HG02938 (cell line): ENCODE measurements around the gene PKLR.
"Not testable (repeated sequence)": the region's sequence is repeated elsewhere in the genome, so short reads cannot be mapped to it uniquely, and the experiment has no call there.

Experiments used
- ATAC-seq: cut with Tn5 transposase; IDR thresholded peaks from one replicate; pipeline ENCODE4 v1.9.1; 2021; ENCODE audit warnings: mild to moderate bottlenecking, moderate library complexity; ENCODE audit not compliant: unreplicated experiment

PKLR gene

GRCh38 chr1:155319536-155319935 lies 18.3 kb upstream of the PKLR start:
- no peak for ATAC-seq

DNA sequence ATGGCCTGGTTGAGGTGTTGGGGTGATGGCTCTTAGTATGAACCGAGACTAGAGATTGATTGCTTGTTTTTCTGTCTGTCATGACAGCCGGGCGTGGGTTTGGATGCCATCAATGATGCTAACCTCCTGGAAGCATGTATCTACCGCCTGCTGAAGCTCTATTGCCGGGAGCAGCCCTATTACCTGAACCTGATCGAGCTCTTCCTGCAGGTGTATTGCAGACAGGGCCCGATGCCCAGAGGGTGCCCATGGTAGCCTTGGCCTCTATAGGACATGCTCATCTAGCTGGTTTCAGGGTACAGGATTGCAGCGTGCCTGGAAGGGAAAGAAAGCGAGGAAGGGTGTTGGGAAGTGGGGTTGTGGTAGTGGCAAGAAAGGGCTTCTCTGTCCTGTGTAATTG lies 16.8 kb upstream of the PKLR start:
- ATAC-seq = no peak

GRCh38 chr1:155316922-155317321 lies 15.7 kb upstream of the PKLR start:
- ATAC-seq = no peak

- ATAC-seq = no peak
Observed at GRCh38 chr1:155313261-155313660, 12.0 kb upstream of the PKLR start.

DNA sequence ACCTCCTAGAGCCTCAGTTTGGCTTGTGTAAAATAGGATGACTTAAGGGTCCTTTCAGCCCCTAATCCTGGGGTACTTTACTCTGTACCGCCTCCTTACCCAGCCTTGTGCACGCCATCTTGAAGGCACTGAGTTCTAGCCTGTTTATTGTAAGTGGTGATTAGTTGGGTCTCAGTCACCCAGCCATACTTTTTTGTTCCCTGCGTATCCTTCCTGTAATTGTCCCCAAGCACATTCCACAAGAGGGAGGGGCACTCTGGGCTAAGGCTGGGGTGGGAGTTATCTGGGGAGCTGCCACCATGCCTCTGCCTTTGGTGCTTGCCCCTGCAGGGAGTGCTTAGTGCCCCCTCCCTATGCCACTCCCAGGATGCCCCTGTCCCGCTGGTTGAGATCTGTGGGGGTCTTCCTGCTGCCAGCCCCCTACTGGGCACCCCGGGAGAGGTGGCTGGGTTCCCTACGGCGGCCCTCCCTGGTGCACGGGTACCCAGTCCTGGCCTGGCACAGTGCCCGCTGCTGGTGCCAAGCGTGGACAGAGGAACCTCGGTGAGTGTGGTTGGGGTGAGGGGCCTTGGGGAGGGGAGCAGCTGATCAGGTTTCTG lies 8.3 kb upstream of the PKLR start:
- no peak for ATAC-seq

DNA sequence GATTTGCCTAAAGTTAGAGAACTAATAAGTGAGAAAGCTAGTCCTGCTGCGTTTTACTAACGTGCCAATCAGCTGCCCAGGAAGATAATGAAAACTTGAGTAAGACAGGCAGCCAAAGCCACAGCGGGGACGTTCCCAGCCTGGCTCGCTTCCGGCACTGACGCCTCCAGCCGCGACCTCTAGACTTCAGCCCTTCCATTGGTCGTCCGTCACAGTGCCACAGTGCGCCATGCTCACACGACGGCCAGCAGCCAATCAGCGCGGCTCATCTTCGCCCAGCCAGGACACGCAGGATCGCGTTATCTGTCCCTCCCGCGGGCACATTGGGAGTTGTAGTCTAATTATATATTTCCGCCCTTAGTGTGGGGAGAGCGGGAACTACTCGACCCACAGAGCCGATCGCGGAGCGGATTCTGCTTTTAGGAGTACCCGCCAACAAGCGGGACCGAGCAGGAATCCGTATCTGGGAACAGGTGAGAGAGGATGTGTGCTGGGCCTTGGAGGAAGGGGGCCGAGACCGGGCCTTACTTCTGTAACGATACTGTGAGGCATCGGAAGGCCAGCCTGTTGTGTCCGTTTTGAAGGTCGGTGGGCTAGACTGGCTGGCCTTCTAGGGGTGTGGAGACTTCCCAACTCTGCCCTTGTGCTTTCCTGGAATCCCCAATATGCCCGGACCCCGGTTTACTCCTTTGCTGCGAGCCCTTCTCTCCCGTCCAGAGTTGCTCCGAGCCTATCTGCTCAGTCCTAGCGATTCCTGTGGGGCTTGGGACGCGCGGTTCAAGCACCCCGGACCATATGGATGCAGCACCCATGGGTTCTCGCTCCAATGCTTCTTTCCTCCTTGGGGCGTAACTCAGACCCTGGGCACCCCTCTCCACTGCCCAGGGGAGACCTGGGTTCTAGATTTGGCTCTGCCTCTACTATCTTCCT lies 7.5 kb upstream of the PKLR start, which contains the start of gene FDPS:
Gene FDPS, plus strand, starts transcription at position 374 of the 930 bp plus-strand sequence. CDS start 924 bp downstream, outside the sequence.
- peak; percentile 93 for ATAC-seq

DNA sequence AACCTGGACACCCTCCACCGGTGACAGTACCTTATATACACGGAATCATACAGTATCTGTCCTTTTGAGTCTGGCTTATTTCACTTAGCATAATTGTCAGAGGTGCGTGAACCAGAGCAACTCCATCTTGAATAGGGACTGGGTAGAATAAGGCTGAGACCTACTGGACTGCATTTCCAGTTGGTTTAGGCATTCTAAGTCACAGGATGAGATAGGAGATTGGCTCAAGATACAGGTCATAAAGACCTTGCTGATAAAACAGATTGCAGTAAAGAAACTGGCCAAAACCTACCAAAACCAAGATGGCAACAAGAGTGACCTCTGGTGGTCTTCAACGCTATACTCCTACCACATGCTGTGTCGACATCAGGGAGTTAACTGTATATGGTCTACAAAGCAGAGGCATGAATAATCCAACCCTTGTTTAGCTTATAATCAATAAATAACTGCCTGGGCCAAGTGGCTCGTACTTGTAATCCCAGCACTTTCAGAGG lies 6.1 kb upstream of the PKLR start:
- no peak for ATAC-seq

GRCh38 chr1:155305881-155306391 lies 4.7 kb upstream of the PKLR start:
- ATAC-seq = no peak

- no peak for ATAC-seq
Observed at GRCh38 chr1:155304558-155305063, 3.4 kb upstream of the PKLR start.

- no peak for ATAC-seq
Observed at GRCh38 chr1:155300553-155301329, 497 bp downstream of the PKLR start.

DNA sequence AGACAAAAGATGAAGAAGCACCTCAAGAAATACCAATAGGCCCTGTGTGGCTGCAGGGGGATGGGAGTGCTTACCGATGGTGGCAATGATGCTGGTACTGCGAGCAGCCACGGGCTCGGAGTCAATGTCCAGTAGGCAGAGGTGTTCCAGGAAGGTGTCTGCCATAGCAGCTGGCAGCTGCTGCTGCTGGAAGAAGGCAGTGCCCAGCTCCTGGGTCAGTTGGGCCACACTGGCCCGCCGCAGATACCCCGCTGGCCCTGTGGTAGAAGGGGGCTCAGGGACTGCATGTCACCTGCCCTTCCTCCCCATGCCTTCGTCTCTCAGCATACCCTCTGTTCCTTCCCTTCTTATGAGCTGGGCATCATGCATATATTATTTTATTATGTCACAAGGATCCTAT lies 1.2 kb downstream of the PKLR start:
- ATAC-seq = no peak

GRCh38 chr1:155297384-155297783 lies 3.9 kb downstream of the PKLR start:
- no peak for ATAC-seq

GRCh38 chr1:155296661-155297060 lies 4.6 kb downstream of the PKLR start:
- no peak for ATAC-seq

- no peak for ATAC-seq
Observed at GRCh38 chr1:155295942-155296267, 5.3 kb downstream of the PKLR start.

- ATAC-seq = no peak
Observed at GRCh38 chr1:155295183-155295941, 5.9 kb downstream of the PKLR start.

DNA sequence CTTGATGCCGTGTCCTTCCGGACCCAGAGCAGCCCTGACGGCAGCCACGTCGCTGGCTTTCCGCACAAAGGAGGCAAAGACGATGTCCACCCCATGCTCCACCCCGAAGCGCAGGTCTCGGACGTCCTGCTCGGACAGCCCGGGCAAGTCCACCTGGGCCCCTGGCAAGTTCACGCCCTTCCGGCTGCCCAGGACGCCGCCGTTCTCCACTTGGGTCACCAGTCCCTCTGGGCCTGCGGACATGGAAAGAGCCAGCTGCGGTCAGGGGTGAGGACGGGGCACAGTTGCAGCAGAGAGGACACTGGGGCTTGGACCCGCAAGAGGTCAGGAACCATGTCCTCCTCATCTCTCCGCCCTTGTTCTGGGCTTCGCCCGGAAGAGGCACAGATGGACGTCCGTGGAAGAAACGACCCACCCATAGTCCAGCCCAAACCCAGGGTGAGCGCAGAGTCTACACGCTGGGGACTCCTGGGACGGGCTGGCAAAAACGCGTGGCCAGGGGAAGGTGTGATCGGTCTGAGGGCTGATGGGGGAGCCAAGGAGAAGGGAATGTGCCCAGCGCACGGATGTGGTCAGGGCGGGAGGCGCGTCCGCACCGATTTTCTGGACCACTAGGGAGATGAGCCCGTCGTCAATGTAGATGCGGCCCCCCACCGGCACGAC lies 6.6 kb downstream of the PKLR start:
- ATAC-seq = no peak

DNA sequence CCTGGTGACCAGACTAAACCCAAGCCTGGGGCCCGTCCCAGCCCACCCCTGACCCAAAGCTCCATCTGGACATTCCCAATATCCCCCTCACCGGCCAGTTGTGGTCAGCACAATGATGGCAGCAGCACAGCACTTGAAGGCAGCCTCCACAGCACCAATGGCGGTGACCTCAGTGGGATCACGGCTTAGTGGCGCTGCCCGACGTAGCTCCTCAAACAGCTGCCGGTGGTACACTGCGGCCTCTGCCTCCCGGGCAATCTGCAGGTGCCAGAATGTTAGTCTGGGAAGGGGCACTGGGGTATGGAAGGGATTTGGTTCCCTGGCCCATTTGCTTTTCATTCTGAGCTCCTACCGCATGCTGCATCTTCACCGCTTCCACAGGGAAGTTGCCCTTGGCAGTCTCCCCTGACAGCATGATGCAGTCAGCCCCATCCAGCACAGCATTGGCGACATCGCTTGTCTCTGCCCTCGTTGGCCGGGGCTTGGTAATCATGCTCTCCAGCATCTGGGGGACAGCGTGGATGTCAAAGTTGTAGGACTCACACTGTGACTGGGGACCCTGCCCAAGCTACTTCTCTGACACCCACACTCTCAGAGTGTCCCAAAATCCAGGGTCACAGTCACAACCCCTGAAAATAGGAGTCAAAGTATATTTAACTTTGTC lies 8.0 kb downstream of the PKLR start:
- ATAC-seq = no peak

- ATAC-seq = not testable (repeated sequence)
Observed at GRCh38 chr1:155291006-155291405, 10.2 kb downstream of the PKLR start.

DNA sequence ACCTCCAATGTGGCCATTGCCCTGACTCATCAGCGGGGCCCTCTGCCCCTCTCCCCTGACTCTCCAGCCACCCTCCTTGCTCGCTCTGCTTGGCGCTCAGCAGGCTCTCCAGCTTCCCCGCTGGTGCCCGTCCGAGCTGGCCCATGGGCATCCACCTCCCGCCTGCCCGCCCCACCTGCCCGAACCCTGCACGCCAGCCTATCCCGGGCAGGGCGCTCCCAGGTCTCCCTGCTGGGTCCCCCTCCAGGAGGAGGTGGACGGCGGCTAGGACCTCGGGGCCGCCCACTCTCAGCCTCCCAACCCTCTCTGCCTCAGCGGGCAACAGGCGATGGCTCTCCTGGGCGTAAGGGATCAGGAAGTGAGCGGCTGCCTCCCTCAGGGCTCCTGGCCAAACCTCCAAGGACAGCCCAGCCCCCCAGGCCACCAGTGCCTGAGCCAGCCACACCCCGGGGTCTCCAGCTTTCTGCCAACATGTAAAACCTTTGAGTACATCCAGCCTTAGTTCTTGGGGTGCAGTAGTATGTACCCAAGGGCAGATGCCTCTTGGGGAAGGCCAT lies 13.2 kb downstream of the PKLR start:
- no peak for ATAC-seq
